ENCODE measurements around the gene AGAP1. TPM values are rescaled to one million over a fixed set of nuclear protein-coding genes. Genes with fewer than 3 reads are reported as not detected.

AGAP1 gene
- total RNA-seq, 2 donors from 2014 or later, result 32.8 to 34.7 TPM

DNA sequence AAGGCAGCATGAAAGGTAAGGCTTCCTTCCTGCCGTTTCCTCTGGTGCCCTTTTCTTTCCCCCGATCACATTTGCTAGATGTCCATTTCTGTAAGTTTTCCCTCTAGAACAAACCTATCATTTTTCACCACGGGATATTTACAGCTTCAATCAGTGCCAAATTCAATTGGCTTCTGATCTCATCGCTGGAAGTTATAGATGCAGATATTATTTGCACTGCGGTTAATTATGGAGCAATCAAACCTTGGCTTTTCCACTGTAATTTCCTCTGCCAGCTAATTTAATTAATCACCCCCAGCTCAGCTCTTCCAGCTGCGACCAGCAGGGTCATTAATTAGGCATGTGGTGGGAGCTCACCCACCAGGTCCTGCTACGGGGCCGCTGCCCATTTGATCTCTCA is 588.2 kb downstream of the AGAP1 start:
- TF ChIP-seq, protein P1, sequence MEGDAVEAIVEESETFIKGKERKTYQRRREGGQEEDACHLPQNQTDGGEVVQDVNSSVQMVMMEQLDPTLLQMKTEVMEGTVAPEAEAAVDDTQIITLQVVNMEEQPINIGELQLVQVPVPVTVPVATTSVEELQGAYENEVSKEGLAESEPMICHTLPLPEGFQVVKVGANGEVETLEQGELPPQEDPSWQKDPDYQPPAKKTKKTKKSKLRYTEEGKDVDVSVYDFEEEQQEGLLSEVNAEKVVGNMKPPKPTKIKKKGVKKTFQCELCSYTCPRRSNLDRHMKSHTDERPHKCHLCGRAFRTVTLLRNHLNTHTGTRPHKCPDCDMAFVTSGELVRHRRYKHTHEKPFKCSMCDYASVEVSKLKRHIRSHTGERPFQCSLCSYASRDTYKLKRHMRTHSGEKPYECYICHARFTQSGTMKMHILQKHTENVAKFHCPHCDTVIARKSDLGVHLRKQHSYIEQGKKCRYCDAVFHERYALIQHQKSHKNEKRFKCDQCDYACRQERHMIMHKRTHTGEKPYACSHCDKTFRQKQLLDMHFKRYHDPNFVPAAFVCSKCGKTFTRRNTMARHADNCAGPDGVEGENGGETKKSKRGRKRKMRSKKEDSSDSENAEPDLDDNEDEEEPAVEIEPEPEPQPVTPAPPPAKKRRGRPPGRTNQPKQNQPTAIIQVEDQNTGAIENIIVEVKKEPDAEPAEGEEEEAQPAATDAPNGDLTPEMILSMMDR (conservative IDR thresholded peaks at IDR 0.05), result peak; percentile 49
- no peaks in the 10 kb centered on the region for H3K27me3 ChIP-seq (ENCODE audit: control insufficient read depth, insufficient read depth, low read length, poor library complexity, severe bottlenecking)
- H3K4me3 Mint-ChIP-seq, result no peak overlapping the region

GRCh38 chr2:236083934-236084333 is 590.1 kb downstream of the AGAP1 start:
- Histone ChIP-seq H3K27me3 (ENCODE audit: control insufficient read depth, insufficient read depth, low read length, poor library complexity, severe bottlenecking) (no peaks in the 10 kb centered on the region), H3K27ac (ENCODE audit: low read depth, low read length) (no peak overlapping the region), H3K9ac (ENCODE audit: extremely low read depth, low read length, poor library complexity, severe bottlenecking) (no peak overlapping the region), H3K9me3 (ENCODE audit: control insufficient read depth, low read length) (no peaks in the 10 kb centered on the region), H3K4me1 (ENCODE audit: control insufficient read depth, insufficient read depth, low read length) (peaks cover 17% of the 10 kb centered on the region), H3K36me3 (ENCODE audit: control insufficient read depth, insufficient read depth, low read length) (no peaks in the 10 kb centered on the region), H3K4me3 (ENCODE audit: low read length) (no peak overlapping the region)
- Mint-ChIP-seq H3K27ac (no peak overlapping the region), H3K4me1 (peaks cover 43% of the 10 kb centered on the region), H3K4me3 (no peak overlapping the region), H3K27me3 (ENCODE audit: insufficient read depth) (no peaks in the 10 kb centered on the region), H3K9me3 (no peaks in the 10 kb centered on the region), H3K36me3 (ENCODE audit: low read depth) (no peaks in the 10 kb centered on the region)
- 75% methylated on average over 8 of the region's 8 CpGs; no CpG with 5 or more reads in 1 of the 2 experiments for WGBS, 2 experiments (ENCODE audit: insufficient coverage in 1 of 2, insufficient read length in 1 of 2)
- DNase-seq, result no peak
- TF ChIP-seq, protein P1 (conservative IDR thresholded peaks at IDR 0.05), result no peak

More for the DNA sequence above, 588.2 kb downstream of the AGAP1 start:
- no peaks in the 10 kb centered on the region for H3K9me3 Mint-ChIP-seq
- H3K4me3 ChIP-seq (ENCODE audit: low read length), result no peak overlapping the region
- no peaks in the 10 kb centered on the region for H3K9me3 ChIP-seq (ENCODE audit: control insufficient read depth, low read length)
- WGBS, 2 experiments (ENCODE audit: insufficient coverage in 1 of 2, insufficient read length in 1 of 2), result 88 to 97% methylated on average over 7 to 8 of the region's 8 CpGs
- H3K4me1 Mint-ChIP-seq, result peaks cover 31% of the 10 kb centered on the region
- no peak overlapping the region for H3K27ac ChIP-seq (ENCODE audit: low read depth, low read length)
- H3K27ac Mint-ChIP-seq, result no peak overlapping the region
- H3K9ac ChIP-seq (ENCODE audit: extremely low read depth, low read length, poor library complexity, severe bottlenecking), result no peak overlapping the region
- no peak for DNase-seq
- H3K4me1 ChIP-seq (ENCODE audit: control insufficient read depth, insufficient read depth, low read length), result peaks cover 17% of the 10 kb centered on the region
- no peaks in the 10 kb centered on the region for H3K36me3 ChIP-seq (ENCODE audit: control insufficient read depth, insufficient read depth, low read length)
- no peaks in the 10 kb centered on the region for H3K27me3 Mint-ChIP-seq (ENCODE audit: insufficient read depth)
- H3K36me3 Mint-ChIP-seq (ENCODE audit: low read depth), result no peaks in the 10 kb centered on the region

GRCh38 chr2:236085211-236085610 is 591.4 kb downstream of the AGAP1 start:
- 88% methylated on average over 2 of the region's 2 CpGs; no CpG with 5 or more reads in 1 of the 2 experiments for WGBS, 2 experiments (ENCODE audit: insufficient coverage in 1 of 2, insufficient read length in 1 of 2)
- H3K27me3 ChIP-seq (ENCODE audit: control insufficient read depth, insufficient read depth, low read length, poor library complexity, severe bottlenecking), result no peaks in the 10 kb centered on the region
- H3K4me1 ChIP-seq (ENCODE audit: control insufficient read depth, insufficient read depth, low read length), result peaks cover 17% of the 10 kb centered on the region
- H3K9ac ChIP-seq (ENCODE audit: extremely low read depth, low read length, poor library complexity, severe bottlenecking), result no peak overlapping the region
- Mint-ChIP-seq H3K27me3 (ENCODE audit: insufficient read depth) (no peaks in the 10 kb centered on the region), H3K4me1 (peaks cover 43% of the 10 kb centered on the region), H3K4me3 (no peak overlapping the region), H3K36me3 (ENCODE audit: low read depth) (no peaks in the 10 kb centered on the region), H3K9me3 (no peaks in the 10 kb centered on the region), H3K27ac (no peak overlapping the region)
- H3K36me3 ChIP-seq (ENCODE audit: control insufficient read depth, insufficient read depth, low read length), result no peaks in the 10 kb centered on the region
- DNase-seq, result no peak
- H3K4me3 ChIP-seq (ENCODE audit: low read length), result no peak overlapping the region
- peak overlapping the region; percentile 67 for H3K27ac ChIP-seq (ENCODE audit: low read depth, low read length)
- H3K9me3 ChIP-seq (ENCODE audit: control insufficient read depth, low read length), result no peaks in the 10 kb centered on the region
- TF ChIP-seq, protein P1 (conservative IDR thresholded peaks at IDR 0.05), result no peak

All from endodermal cell (in vitro differentiated cells).